ENCODE measurements around the gene IFI27L1. TPM values are rescaled to one million over a fixed set of nuclear protein-coding genes. Genes with fewer than 3 reads are reported as not detected.

The IFI27L1 gene
- total and polyA plus RNA-seq, 3 donors from 2014 or later: 174 to 219 (median 209) TPM

GRCh38 chr14:94044476-94045091 is 36.5 kb upstream of the IFI27L1 start:
- no peak for TF ChIP-seq POLR2A (IDR thresholded peaks at IDR 0.05)
- TF ChIP-seq CTCF (IDR thresholded peaks at IDR 0.05): no peak
- H3K9me3 ChIP-seq: no peaks in the 10 kb centered on the region
- no peaks in the 10 kb centered on the region for H3K27me3 ChIP-seq
- H3K27ac ChIP-seq: no peak overlapping the region
- peaks cover 18% of the 10 kb centered on the region for H3K4me1 ChIP-seq
- intact Hi-C loops (cut with DNase I; ENCODE audit: low total_unique reads): no loop called here
- H3K36me3 ChIP-seq (ENCODE audit: low read depth, missing control alignments): no peaks in the 10 kb centered on the region
- WGBS, 2 donors: 86 to 92% methylated on average over 17 to 20 of the region's 20 CpGs
- no peak overlapping the region for H3K4me3 ChIP-seq
- DNase-seq: no peak

- Histone ChIP-seq H3K27ac (no peak overlapping the region), H3K27me3 (no peaks in the 10 kb centered on the region), H3K4me3 (no peak overlapping the region), H3K9me3 (no peaks in the 10 kb centered on the region), H3K36me3 (ENCODE audit: low read depth, missing control alignments) (no peaks in the 10 kb centered on the region), H3K4me1 (peaks cover 18% of the 10 kb centered on the region)
- WGBS, 2 donors: 86 to 89% methylated on average over 8 of the region's 8 CpGs
- intact Hi-C loops (cut with DNase I; ENCODE audit: low total_unique reads): no loop called here
- no peak for DNase-seq
- TF ChIP-seq POLR2A (IDR thresholded peaks at IDR 0.05): no peak
- no peak for TF ChIP-seq CTCF (IDR thresholded peaks at IDR 0.05)
Measured at GRCh38 chr14:94045101-94045500, 36.0 kb upstream of the IFI27L1 start.

DNA sequence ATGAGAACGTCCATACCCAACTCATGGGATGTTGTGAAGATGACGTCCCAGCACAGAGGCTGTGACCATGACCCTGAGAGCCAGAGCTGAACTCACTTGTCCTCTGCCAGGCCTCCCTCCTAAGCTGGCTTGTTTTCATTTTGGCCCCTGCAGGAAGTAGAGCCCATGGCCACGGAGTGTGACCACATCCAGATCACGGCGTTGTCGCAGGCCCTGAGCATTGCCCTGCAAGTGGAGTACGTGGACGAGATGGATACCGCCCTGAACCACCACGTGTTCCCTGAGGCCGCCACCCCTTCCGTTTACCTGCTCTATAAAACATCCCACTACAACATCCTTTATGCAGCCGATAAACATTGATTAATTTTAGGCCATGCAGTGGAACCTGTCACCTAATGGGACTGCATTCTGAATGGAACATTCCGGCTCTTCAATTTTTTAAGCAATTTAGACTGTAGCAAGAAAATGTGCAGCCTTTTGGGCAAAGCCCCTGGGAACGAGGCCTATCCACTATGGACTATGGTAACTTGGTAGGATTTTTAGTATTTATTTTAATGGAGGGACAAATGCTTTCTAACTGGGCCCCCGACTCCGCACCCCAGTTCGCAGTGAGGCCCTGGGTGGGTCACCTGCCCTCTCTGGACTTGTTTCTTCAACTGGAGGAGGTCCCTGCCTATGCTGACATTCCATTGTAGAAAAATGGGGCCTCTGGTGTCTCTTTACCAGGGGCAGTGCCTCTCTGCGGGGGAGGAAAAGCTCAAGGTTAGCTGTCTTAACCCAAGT is 35.4 kb upstream of the IFI27L1 start:
- H3K27ac ChIP-seq: no peak overlapping the region
- DNase-seq: peak; percentile 15
- no peaks in the 10 kb centered on the region for H3K36me3 ChIP-seq (ENCODE audit: low read depth, missing control alignments)
- H3K4me1 ChIP-seq: peaks cover 17% of the 10 kb centered on the region
- H3K4me3 ChIP-seq: no peak overlapping the region
- TF ChIP-seq POLR2A (IDR thresholded peaks at IDR 0.05) (no peak), CTCF (IDR thresholded peaks at IDR 0.05) (no peak)
- 81 to 84% methylated on average over 18 to 19 of the region's 19 CpGs for WGBS, 2 donors
- no peaks in the 10 kb centered on the region for H3K9me3 ChIP-seq
- intact Hi-C loops (cut with DNase I; ENCODE audit: low total_unique reads): no loop called here
- no peaks in the 10 kb centered on the region for H3K27me3 ChIP-seq

- H3K27me3 ChIP-seq: no peaks in the 10 kb centered on the region
- no peaks in the 10 kb centered on the region for H3K9me3 ChIP-seq
- peaks cover 19% of the 10 kb centered on the region for H3K4me1 ChIP-seq
- DNase-seq: peak; percentile 13
- H3K4me3 ChIP-seq: no peak overlapping the region
- WGBS, 2 donors: 78 to 84% methylated on average over 4 to 7 of the region's 7 CpGs
- TF ChIP-seq POLR2A (IDR thresholded peaks at IDR 0.05) (no peak), CTCF (IDR thresholded peaks at IDR 0.05) (no peak)
- intact Hi-C loops (cut with DNase I; ENCODE audit: low total_unique reads): no loop called here
- H3K27ac ChIP-seq: peak overlapping the region in 1 of 2 donors; percentile 31
- no peaks in the 10 kb centered on the region for H3K36me3 ChIP-seq (ENCODE audit: low read depth, missing control alignments)
Measured at GRCh38 chr14:94046696-94047250, 34.3 kb upstream of the IFI27L1 start.
